GDM1 (cell line): ENCODE results near the gene BACE2.
"Not testable (repeated sequence)": the region's sequence is repeated elsewhere in the genome, so short reads cannot be mapped to it uniquely, and the experiment has no call there.

Source experiments
- DNase-seq: peaks from one replicate; lab custom pipeline; 2025; lab: John Stamatoyannopoulos, UW

BACE2 gene

DNA sequence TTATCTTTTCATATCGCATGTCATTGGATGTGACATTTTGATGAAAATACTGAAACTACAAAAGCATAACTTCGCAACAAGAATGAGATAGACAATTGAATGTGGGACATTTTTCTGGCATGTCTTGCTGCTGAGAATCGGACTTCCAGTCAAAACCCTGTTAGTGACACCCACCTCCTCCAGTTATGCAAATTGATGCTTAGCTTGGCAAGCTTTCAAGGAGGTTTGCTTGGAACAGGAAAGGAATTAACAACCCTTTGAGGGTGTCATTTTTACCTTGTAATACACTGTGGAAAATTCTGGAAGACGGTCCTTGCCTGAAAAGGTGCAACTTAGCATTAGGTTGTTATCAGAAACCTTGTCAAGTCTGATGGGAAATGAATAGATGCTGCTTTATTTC is 109.9 kb downstream of the BACE2 start:
- DNase-seq, result no peak

DNA sequence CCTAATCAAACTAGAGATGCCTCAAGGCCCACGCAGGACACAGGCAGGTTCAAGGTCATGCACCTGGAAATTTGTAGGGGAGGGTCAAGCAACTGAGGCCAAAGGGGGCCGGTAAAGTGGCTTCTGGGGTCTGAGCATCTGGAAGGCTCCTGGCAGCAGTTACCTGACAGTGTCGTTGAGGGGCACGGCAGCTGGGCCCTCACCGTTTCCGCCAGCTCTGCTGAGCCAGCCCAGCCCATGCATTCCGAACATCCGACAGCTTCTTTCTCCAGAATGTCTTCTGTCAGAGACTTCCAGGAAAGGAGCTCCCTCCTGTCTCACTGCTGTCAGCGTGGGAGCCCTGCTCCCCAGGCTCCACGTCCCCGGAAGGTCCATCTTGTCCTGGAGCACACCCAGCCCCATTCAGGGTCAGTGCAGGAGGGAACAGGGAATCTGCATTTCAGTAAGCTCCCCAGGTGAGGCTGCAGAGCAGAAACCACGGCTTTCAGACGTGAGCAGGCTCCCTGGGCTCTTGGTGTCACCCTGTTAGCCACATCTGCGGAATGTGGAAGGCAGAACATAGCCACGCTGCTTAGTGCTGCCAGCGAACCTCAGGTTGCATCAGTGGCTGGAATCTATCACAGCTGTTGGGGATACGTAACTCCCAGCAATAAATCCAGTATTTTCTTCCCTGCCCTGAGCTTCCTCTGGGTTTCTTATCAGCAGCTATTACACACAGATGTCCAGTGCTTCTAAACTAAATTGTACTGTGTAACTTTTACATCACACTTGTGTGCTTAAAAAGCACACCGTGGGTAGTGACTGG is 112.4 kb downstream of the BACE2 start:
- no peak for DNase-seq

DNA sequence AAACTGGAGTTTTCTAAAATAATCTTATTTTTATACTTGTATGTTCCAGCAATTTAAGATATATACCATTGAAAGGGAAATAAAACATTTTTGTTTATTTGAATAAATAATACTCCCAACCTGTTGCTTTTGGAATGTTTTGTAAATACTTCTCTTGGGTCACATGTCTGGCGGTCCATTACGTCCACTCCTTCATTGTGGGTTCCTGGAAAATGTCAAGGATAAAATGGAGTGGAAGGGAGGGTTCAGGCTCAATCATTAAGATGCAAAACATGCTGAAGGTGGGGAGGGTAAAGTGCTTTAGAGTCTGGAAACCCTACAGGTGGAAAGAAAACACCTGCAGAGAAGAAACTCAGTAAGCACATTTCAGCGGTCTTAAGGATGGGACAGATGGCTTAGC is 114.5 kb downstream of the BACE2 start:
- no peak for DNase-seq

GRCh38 chr21:41283211-41283818 is 115.4 kb downstream of the BACE2 start:
- DNase-seq, result peak; percentile 55

DNA sequence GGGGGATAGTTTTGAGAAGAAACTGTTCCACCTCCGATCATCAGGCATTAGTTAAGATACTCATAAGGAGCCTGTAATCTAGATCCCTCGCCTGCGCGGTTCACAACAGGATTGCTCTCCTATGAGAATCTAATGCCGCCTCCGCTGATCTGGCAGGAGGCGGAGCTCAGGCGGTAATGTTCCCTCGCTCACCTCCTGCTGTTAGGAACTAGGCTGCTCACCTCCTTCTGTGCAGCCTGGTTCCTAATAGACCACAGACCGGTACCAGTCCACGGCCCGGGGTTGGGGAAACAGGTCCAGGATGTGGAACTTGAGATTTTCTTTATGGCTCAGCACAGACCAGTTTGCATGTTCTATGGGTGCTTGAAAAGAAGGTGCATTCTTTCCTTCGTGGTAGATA is 121.5 kb downstream of the BACE2 start:
- DNase-seq, result no peak

DNA sequence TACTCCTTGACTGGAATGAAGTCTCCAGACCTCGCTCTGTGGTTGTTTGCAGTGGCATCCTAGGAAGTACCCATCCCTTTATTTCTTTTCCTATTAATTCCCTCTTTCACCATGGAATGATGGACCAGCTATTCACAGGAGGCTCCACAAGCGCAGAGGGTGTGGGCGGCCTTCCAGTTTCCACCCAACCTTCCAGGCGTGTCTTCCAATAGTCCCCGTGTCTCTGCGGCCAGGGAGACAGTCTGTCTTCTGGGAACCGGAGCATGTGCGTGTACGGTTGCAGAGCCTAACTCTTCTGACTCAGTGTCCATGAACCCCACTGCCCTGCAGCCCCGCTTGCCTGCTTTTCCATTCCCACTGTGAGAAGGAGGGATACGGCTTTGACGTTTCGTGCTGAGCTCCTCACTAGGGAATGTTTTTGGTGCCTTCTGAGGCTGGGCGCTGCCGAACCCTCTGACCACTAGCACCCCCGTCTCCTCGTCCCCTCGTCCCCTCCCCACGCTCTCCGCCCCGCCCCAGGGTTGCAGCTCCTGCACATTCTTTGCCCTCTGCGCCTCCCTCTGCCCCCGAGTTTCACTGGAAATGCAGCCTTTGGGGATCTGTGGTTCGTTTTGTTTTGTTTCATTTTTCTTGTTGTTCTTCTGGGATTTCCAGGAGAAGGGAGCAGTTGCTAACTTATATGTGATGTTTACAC is 122.3 kb downstream of the BACE2 start:
- no peak for DNase-seq

GRCh38 chr21:41294548-41295231 is 126.7 kb downstream of the BACE2 start:
- no peak for DNase-seq

GRCh38 chr21:41295721-41296254 is 127.8 kb downstream of the BACE2 start:
- no peak for DNase-seq

- no peak for DNase-seq
These were observed 135.0 kb downstream of the BACE2 start for GRCh38 chr21:41302976-41303375.

DNA sequence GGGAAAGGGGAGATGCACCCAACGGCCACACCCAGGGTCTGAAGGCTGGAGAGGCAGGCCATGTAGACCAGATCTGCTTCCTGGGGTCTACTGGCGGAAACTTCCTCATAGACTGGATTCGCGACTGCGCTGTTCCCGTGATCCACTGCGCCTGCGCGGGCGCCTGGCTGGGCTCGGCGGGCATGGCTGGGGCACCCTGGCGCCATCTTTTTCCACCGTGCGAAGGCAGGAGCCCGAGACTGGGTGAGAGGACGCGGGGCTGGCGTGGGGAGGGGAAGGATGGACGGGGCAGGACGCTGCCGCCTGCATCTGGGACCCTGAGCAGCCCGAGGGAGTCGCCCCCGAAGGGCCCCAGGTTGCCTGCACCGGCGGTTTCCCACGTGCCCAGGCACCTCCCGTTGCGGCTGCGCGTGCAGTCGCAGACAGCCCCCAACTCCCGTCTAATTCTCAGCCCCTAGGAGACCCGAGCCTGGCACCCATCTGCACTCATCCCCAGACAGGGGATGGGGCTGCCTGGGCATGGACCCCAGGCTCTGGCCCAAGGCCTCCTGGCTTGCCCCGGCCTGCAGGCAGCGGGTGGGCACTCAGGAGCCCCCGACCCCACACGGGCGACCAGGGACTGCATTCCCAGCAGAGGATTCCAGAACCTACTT is 136.2 kb downstream of the BACE2 start:
- DNase-seq, result no peak

DNA sequence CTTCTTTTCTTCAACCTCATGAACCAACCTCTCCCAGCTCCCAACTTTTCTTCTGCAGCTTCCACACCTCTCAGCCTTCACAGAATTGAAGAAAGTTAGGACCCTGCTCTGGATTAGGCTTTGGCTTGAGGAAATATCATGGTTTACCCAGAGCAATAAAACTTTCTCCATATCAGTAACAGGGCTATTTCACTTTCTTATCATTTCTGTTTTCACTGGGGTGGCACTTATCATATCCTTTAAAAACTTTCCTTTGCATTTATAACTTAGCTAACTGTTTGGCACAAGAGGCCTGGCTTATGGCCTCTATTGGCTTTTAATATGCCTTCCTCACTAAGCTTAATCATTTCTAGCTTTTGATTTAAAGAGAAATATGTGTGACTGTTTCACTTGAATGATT is 139.3 kb downstream of the BACE2 start:
- no peak for DNase-seq

- DNase-seq, result not testable (repeated sequence)
These were observed 145.6 kb downstream of the BACE2 start for GRCh38 chr21:41313285-41314164.

DNA sequence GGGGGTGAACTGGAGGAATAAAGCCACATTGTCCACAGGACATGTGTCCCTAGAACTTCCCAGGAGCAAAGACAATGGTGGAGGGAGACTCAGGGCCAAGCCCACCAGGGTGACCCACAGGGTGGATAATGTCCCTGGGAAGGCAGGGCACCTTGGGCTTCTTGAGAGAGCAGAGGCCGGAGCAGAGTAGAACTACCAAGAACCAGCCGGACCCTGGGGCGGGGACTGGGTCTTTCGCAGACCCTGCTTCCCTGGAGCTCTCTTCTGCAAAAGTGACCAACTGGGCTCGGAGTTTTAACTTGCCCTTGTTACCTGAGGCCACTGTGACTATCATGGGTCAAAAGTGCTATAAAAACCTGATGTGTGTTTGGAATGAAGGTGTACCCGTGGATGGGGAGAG is 147.8 kb downstream of the BACE2 start:
- DNase-seq, result no peak

GRCh38 chr21:41316200-41317062 is 148.5 kb downstream of the BACE2 start, which contains the start of gene FAM3B:
FAM3B (plus strand) TSS chr21:41316801; CDS start chr21:41316880, 79 bp downstream.
- no peak for DNase-seq

DNA sequence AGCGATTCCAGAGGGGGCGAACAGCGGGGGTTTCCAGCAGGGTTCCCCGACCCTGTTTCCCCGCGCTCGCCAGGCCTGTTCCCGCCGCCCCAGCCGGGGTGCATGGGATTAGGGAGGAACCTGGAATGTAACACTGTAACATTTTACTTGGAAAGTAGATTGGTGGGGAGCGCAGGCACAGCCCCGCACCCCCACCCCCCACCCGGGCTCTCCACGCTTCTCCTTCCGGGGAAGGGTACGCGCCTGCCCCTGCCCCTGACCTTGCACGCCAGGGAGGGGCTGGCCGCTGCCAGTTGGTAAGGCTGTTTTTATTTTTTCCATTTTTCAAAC is 149.1 kb downstream of the BACE2 start:
- DNase-seq, result no peak

DNA sequence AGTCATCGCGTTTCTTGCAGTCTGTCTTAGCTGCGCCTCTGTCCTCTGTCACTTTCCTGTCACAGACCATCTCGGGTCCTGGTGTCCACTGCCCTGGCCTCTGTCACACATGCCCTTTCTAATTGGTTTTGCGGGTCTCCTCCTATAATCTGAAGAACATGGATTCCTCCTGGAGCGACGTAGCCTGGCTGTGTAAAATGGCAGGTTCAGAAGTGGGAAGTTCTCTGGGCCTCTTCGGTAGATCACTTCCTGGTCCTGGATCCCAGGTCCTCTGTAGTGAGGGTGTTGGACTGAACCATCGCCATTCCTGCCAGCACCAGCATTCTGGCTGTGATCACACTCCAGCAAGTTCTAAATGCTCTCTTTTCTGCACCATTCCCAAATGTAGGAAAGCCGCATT is 149.5 kb downstream of the BACE2 start:
- no peak for DNase-seq

GRCh38 chr21:41318218-41318617 is 150.3 kb downstream of the BACE2 start:
- DNase-seq, result no peak

GRCh38 chr21:41319273-41319672 is 151.3 kb downstream of the BACE2 start:
- no peak for DNase-seq

DNA sequence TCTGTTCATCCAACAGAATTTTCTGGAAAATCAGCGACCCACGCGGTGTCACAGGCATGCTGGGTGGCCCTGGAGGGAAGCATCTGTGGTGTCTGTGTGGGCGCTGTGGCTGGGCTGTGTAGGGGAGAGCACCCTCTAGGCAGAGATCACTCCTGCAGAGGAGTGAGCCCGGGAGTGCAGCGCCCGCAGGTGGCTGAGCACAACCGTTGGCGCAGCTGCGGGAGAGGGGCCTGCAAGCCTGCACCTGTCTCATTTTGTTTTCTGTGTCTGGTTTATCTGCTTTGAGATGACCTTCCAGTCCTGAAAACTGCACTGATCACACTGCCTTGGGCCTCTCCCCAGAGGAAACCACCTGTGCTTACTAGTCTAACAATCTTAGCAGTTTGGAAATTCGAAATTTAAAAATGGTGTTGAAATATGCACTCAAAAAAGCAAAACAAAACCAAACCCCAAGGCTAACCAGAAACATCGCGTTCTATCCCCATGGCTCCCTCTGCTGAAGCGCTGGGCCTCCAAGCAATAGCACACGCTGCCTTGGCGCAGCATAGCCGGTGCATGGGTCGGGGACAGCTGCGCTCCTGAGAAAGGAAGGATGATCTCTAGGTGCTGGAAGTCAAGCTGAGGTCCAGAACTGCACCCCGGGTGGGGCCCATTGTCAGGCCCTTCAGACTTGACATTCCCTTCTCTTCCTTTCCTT is 153.4 kb downstream of the BACE2 start:
- DNase-seq, result no peak
